H1 (cell line): ENCODE results near the gene UBAP1L. TPM values are rescaled to one million over a fixed set of nuclear protein-coding genes. Genes with fewer than 3 reads are reported as not detected.

Experiments used
- HDAC6 ChIP-seq: IDR thresholded peaks from one replicate; pipeline ENCODE4 v1.7.1; 2012; ENCODE audit warnings: low read depth, mild to moderate bottlenecking, inconsistent platforms, low read length, moderate library complexity
- JUN ChIP-seq: IDR thresholded peaks from 2 replicates; pipeline ENCODE4 v1.6.1; 2011; ENCODE audit warnings: low read depth, mild to moderate bottlenecking, improper control_type of control experiment, low read length
- KDM4A ChIP-seq: IDR thresholded peaks from one replicate; pipeline ENCODE4 v1.7.1; 2012; ENCODE audit warnings: low read depth, mild to moderate bottlenecking, moderate library complexity, low read length, inconsistent platforms; ENCODE audit not compliant: severe bottlenecking
- KDM5A ChIP-seq: fragments of 200-600 bp; IDR thresholded peaks from 2 replicates; pipeline ENCODE4 v1.7.1; 2012; ENCODE audit warnings: mild to moderate bottlenecking, low read length, inconsistent platforms, mixed read lengths
- RFX5 ChIP-seq: IDR thresholded peaks from 2 replicates; pipeline ENCODE4 v1.6.1; 2011; ENCODE audit warnings: low read depth, low read length, improper control_type of control experiment, borderline replicate concordance
- SIN3A ChIP-seq, 2 experiments: IDR thresholded peaks in 1 of 2; conservative IDR thresholded peaks in 1 of 2; 2 replicates each; pipeline ENCODE4 v1.6.1; 2011 to 2012; ENCODE audit warnings: low read length in 2 of 2, improper control_type of control experiment in 1 of 2, low read depth in 1 of 2, mild to moderate bottlenecking in 1 of 2
- SIRT6 ChIP-seq: IDR thresholded peaks from one replicate; pipeline ENCODE4 v1.7.1; 2012; ENCODE audit warnings: low read length, inconsistent platforms
- TBP ChIP-seq: IDR thresholded peaks from 2 replicates; pipeline ENCODE4 v1.6.1; 2011; ENCODE audit warnings: low read depth, low read length, improper control_type of control experiment
- TCF12 ChIP-seq: IDR thresholded peaks from 2 replicates; pipeline ENCODE4 v1.6.1; 2011; ENCODE audit warnings: low read depth, mild to moderate bottlenecking, low read length
- polyA plus RNA-seq, 7 experiments: library from polyadenylated mRNA; depleted of rRNA in 3 of 7; stranded (reverse) in 5 of 7; unstranded in 2 of 7; fragments of >200 nt in 5 of 7; fragments of 200-250 nt in 2 of 7; gene quantifications; 1 replicate in 5 of 7; 2 replicates in 1 of 7; 4 replicates in 1 of 7; pipeline versions ENCODE4 v1.2.1 to v1.2.3, GENCODE V29; 2011 to 2013; ENCODE audit warnings: missing spikeins in 2 of 7, mixed read lengths in 2 of 7
- total RNA-seq: library from RNA; stranded (reverse); fragmentation: NEBNext Ultra II Directional; extraction: Animal tissue kit (Norgen Biotek cat#: 25700); gene quantifications from 2 replicates; pipeline ENCODE4 v1.2.1, GENCODE V29; 2021

The UBAP1L gene
- total and polyA plus RNA-seq, 2 of the 8 experiments (the other 6 are each of a cell fraction or from before 2014, with no cell fraction given): 0.67 to 1.7 TPM

DNA sequence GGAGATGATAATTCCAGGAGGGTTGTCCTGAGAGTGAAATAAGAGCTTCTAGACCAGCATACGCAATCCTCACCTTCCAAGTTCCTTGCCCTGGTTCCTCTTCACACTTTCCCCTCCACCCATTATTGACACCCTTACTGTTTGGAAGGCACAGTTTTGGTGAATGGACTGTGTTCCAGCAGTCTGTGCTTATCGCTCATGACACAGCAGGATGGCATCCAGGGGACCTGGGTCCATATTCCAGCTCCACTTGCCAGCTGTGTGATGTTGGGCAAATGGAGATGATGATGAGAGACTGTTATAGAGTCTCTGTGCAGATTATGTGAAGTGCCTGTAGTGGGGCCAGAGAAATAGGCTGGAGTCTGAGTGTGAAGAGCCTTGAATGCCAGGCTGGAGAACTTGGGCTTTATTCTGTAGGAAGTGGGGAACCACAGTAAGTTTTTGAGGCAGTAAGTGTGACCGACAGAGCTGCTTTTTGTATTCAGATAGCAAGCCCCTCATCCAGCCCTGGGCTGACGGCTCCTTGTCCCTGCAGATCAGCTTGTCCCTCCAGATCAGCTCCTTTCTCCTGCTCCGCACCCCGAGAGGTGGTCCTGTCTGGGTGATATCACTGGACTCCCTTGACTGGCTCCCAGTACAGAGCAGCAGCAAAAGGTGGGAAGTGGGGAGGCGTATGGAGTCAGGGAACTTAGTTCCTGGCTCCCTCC is 30.3 kb downstream of the UBAP1L start (continued):
- TF ChIP-seq KDM4A (no peak), TBP (no peak), SIN3A (conservative IDR thresholded peaks at IDR 0.05 in 1 of 2, IDR thresholded peaks at IDR 0.05 in 1 of 2; ENCODE audit: low read depth in 1 of 2, low read length in 2 of 2) (no peak), HDAC6 (no peak), JUN (no peak), SIRT6 (no peak), KDM5A (no peak), TCF12 (no peak), RFX5 (no peak)
